IgD-negative memory B cell (primary cell): Measurements from ENCODE around the gene IRF1. TPM values are rescaled to one million over a fixed set of nuclear protein-coding genes. Genes with fewer than 3 reads are reported as not detected.

Source experiments
- H3K27ac Mint-ChIP-seq, 3 donors: one replicate each; pipeline ENCODE4 v1.8.0; 2020 to 2022; ENCODE audit warnings: mild to moderate bottlenecking in 3 of 3, mixed read lengths in 3 of 3, moderate library complexity in 1 of 3
- H3K27me3 Mint-ChIP-seq: one replicate; pipeline ENCODE4 v1.8.0; 2021; ENCODE audit warnings: mixed read lengths
- H3K36me3 Mint-ChIP-seq: one replicate; pipeline ENCODE4 v1.8.0; 2020; ENCODE audit warnings: mild to moderate bottlenecking, mixed read lengths
- H3K4me1 Mint-ChIP-seq, 3 donors: one replicate each; pipeline ENCODE4 v1.8.0; 2020 to 2022; ENCODE audit warnings: mixed read lengths in 3 of 3, mild to moderate bottlenecking in 1 of 3
- H3K4me3 Mint-ChIP-seq, 4 donors: one replicate each; pipeline ENCODE4 v1.8.0; 2020 to 2022; ENCODE audit warnings: mild to moderate bottlenecking in 4 of 4, mixed read lengths in 4 of 4, moderate library complexity in 3 of 4
- H3K9me3 Mint-ChIP-seq, 3 donors: one replicate each; pipeline ENCODE4 v1.8.0; 2020 to 2021; ENCODE audit warnings: mixed read lengths in 3 of 3, mild to moderate bottlenecking in 1 of 3
- polyA plus RNA-seq: library from polyadenylated mRNA; unstranded; fragments of 300-500 nt; fragmentation: Illumina TruSeq; gene quantifications from one replicate; pipeline ENCODE4 v1.2.3, GENCODE V29; 2021

Gene IRF1
- polyA plus RNA-seq, 1 donor from 2014 or later, result 207 TPM

DNA sequence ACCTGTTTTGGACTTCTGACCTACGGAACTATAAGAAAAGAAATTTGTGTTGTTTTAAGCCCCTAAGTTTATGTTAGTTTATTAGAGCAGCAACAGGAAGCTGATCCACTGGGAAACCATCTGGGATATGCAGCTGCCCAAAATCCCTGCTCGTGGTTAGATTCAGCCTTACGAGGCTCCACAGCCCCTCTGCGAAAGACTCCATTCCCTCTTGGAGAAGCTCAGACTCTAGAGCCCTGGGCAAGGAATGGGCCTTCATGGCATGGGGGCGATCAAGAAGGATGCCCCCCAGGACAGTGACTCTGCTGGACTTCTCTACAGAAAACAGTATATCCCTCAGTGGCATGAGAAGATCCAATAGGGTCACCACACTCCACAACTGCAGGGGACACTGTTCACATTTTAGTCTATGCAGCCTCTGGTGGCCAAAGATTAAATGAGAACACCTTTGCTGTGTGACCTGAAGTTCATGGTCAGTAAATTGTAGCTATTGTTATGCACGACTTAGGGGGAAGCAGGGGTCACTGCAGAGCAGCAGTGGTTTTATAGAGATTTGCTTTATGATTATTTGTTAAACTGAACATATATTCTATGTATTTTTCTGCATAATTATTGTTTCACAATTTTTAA lies 21.1 kb downstream of the IRF1 start:
- H3K4me1 Mint-ChIP-seq, result peaks cover 58 to 75% (median 66%) of the 10 kb centered on the region in 3 donors
- no peaks in the 10 kb centered on the region for H3K36me3 Mint-ChIP-seq
- H3K27ac Mint-ChIP-seq, result peak overlapping the region in 2 of 3 donors; percentile 39 to 59
- H3K27me3 Mint-ChIP-seq, result no peaks in the 10 kb centered on the region
- no peaks in the 10 kb centered on the region for H3K9me3 Mint-ChIP-seq
- H3K4me3 Mint-ChIP-seq, result peak overlapping the region in 1 of 4 donors; percentile 64

DNA sequence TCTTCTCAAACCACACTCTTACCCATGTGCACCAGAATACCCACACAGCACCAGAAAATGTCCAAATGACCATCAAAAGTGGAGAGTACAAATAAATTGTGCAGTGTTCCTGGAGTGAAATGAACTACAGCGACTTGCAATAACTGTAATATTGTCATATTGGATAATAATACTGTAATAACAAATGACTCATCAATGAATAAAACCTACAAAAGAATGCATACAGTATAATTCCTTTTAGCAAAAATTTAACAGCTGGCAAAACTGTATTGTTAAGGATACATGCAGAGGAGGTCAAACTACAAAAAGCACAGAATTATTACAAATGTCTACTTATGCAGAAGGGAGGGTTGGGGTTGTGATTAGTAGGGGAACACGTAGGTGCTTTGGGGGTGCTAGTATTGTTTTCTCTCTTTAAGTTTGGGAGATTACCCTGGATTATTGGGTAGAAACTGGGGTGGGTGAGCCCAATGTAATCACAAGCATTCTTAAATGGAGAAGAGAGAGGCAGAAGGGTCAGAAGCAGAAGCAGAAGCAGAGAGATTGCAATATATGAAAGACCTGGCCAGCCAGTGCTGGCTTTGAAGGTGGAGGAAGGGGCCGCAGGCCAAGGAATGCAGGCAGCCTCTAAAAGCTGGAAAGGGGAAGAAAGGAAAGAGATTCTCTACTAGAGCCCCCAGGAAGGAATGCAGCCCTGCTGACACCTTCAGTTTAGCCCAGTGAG lies 21.8 kb downstream of the IRF1 start:
- peak overlapping the region; percentile 39 to 89 (median 76) for H3K27ac Mint-ChIP-seq
- H3K36me3 Mint-ChIP-seq, result no peaks in the 10 kb centered on the region
- H3K9me3 Mint-ChIP-seq, result no peaks in the 10 kb centered on the region
- no peaks in the 10 kb centered on the region for H3K27me3 Mint-ChIP-seq
- peak overlapping the region in 1 of 4 donors; percentile 64 for H3K4me3 Mint-ChIP-seq
- peaks cover 61 to 79% (median 67%) of the 10 kb centered on the region in 3 donors for H3K4me1 Mint-ChIP-seq

GRCh38 chr5:132467287-132467984 lies 23.1 kb downstream of the IRF1 start:
- Mint-ChIP-seq H3K4me3 (peak overlapping the region; percentile 31 to 93 (median 56)), H3K9me3 (no peaks in the 10 kb centered on the region), H3K27ac (peak overlapping the region; percentile 39 to 88 (median 76)), H3K36me3 (no peaks in the 10 kb centered on the region), H3K27me3 (no peaks in the 10 kb centered on the region), H3K4me1 (peaks cover 62 to 79% (median 70%) of the 10 kb centered on the region in 3 donors)

GRCh38 chr5:132466433-132467286 lies 23.9 kb downstream of the IRF1 start:
- Mint-ChIP-seq H3K36me3 (no peaks in the 10 kb centered on the region), H3K9me3 (no peaks in the 10 kb centered on the region), H3K27ac (peak overlapping the region; percentile 39 to 88 (median 76)), H3K27me3 (no peaks in the 10 kb centered on the region), H3K4me3 (peak overlapping the region; percentile 31 to 93 (median 73)), H3K4me1 (peaks cover 64 to 78% (median 74%) of the 10 kb centered on the region in 3 donors)

DNA sequence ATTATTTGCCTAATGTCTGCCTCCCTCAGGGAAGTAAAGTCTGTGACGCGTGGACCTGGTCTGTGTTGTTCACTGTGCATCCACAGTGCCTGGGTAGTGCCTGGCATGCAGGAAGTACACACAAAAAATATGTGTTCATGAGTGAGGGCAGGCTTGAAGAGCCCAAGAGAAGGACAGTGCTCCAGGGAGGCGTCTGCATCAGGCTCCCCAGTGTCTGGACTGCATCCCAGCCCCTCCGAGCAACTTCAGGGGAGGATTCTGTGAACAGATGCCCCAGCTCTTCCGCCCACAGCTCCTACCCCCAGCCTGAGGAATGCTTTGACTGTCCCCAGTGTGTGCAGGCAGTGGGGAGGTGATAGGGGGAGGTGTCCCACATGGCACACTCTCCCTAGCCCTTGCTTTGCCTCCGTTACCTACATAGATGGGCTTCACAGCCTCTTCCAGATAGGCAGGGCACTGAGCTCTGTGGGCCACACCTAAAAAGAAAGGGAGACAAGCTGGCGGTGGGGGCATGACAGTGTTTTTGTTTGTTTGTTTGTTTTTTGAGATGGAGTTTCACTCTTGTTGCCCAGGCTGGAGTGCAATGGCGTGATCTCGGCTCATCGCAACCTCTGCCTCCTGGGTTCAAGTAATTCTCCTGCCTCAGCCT lies 25.4 kb downstream of the IRF1 start:
- H3K36me3 Mint-ChIP-seq, result peaks cover 3% of the 10 kb centered on the region
- no peaks in the 10 kb centered on the region for H3K27me3 Mint-ChIP-seq
- H3K4me1 Mint-ChIP-seq, result peaks cover 74 to 77% (median 76%) of the 10 kb centered on the region in 3 donors
- H3K9me3 Mint-ChIP-seq, result no peaks in the 10 kb centered on the region
- peak overlapping the region; percentile 39 to 93 (median 90) for H3K27ac Mint-ChIP-seq
- H3K4me3 Mint-ChIP-seq, result peak overlapping the region in 3 of 4 donors; percentile 38 to 93 (median 90)

DNA sequence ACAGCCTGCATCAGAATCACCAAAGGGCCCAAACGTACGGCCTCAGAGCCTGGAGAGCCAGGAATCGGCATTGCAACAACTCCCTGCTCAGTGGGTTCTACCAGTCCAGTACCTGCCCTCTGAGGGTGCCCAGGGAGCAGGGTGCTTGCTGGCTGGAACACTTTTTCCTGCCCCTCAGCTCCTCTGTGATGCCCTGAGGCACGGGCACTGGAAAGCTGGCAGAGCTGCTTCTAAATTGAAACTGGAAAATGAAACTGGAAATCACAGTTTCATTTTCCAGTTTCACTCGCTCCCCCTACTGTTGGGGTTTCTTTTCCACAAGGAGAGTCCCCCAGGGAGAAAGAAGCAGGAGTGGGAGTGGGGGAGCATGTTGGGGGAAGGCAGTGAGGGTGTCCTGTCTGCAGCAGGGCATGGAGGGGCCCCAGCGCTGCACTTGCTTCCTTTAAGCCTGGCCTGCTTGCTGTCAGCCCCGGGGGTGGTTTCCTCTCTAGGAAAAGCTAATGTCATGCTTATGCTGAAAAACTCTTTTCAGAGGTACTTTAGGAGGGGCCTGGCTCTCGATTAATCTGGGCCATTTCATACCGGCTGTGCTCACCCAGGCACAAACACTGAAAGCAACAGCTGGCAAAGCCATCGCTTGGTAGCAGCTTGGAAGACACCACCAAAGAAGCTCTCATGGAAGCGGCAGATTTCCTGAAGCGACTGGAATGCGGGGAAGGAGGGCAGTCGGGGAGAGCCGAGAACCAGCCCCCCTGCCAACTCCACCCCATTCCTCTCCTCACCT lies 26.2 kb downstream of the IRF1 start:
- Mint-ChIP-seq H3K36me3 (peaks cover 3% of the 10 kb centered on the region), H3K27ac (peak overlapping the region; percentile 39 to 93 (median 90)), H3K4me1 (peaks cover 72 to 81% (median 81%) of the 10 kb centered on the region in 3 donors), H3K4me3 (peak overlapping the region; percentile 38 to 90 (median 72)), H3K9me3 (no peaks in the 10 kb centered on the region), H3K27me3 (no peaks in the 10 kb centered on the region)

- Mint-ChIP-seq H3K36me3 (peaks cover 3% of the 10 kb centered on the region), H3K4me3 (peak overlapping the region; percentile 38 to 90 (median 72)), H3K27me3 (no peaks in the 10 kb centered on the region), H3K9me3 (no peaks in the 10 kb centered on the region), H3K4me1 (peaks cover 68 to 80% (median 79%) of the 10 kb centered on the region in 3 donors), H3K27ac (peak overlapping the region; percentile 39 to 93 (median 90))
Observed at GRCh38 chr5:132463811-132464155, 26.8 kb downstream of the IRF1 start.

- H3K27ac Mint-ChIP-seq, result peak overlapping the region; percentile 39 to 93 (median 90)
Observed at GRCh38 chr5:132462856-132463745, 27.5 kb downstream of the IRF1 start.

GRCh38 chr5:132462333-132462732 lies 28.2 kb downstream of the IRF1 start:
- Mint-ChIP-seq H3K4me3 (peak overlapping the region in 1 of 4 donors; percentile 32), H3K27me3 (no peaks in the 10 kb centered on the region), H3K9me3 (no peaks in the 10 kb centered on the region), H3K36me3 (peaks cover 3% of the 10 kb centered on the region), H3K4me1 (peaks cover 72 to 83% (median 81%) of the 10 kb centered on the region in 3 donors), H3K27ac (no peak overlapping the region)

More at GRCh38 chr5:132462856-132463745, 27.5 kb downstream of the IRF1 start:
- Mint-ChIP-seq H3K9me3 (no peaks in the 10 kb centered on the region), H3K36me3 (peaks cover 3% of the 10 kb centered on the region), H3K27me3 (no peaks in the 10 kb centered on the region), H3K4me3 (peak overlapping the region in 3 of 4 donors; percentile 38 to 90 (median 88)), H3K4me1 (peaks cover 70 to 83% (median 81%) of the 10 kb centered on the region in 3 donors)

- H3K36me3 Mint-ChIP-seq, result peaks cover 3% of the 10 kb centered on the region
- peak overlapping the region in 2 of 4 donors; percentile 1 to 56 for H3K4me3 Mint-ChIP-seq
- peak overlapping the region in 2 of 3 donors; percentile 29 to 89 for H3K27ac Mint-ChIP-seq
- no peaks in the 10 kb centered on the region for H3K27me3 Mint-ChIP-seq
- no peaks in the 10 kb centered on the region for H3K9me3 Mint-ChIP-seq
- H3K4me1 Mint-ChIP-seq, result peaks cover 72 to 82% (median 81%) of the 10 kb centered on the region in 3 donors
Observed at GRCh38 chr5:132461569-132462070, 29.0 kb downstream of the IRF1 start.

- Mint-ChIP-seq H3K9me3 (no peaks in the 10 kb centered on the region), H3K4me1 (peaks cover 72 to 82% (median 81%) of the 10 kb centered on the region in 3 donors), H3K27ac (peak overlapping the region; percentile 41 to 89 (median 89)), H3K27me3 (no peaks in the 10 kb centered on the region), H3K36me3 (peaks cover 3% of the 10 kb centered on the region), H3K4me3 (peak overlapping the region in 2 of 4 donors; percentile 74 to 92)
Observed at GRCh38 chr5:132460846-132461568, 29.6 kb downstream of the IRF1 start.
